Liver (tissue), 9 donors: ENCODE results near the gene RPGRIP1. TPM values are rescaled to one million over a fixed set of nuclear protein-coding genes. Genes with fewer than 3 reads are reported as not detected.
A peak's percentile ranks its signal among the peaks of the same experiment; 100 is the strongest.
"Not testable (repeated sequence)": the region's sequence is repeated elsewhere in the genome, so short reads cannot be mapped to it uniquely, and the experiment has no call there.

Source experiments
- DNase-seq: peaks from one replicate; pipeline ENCODE4 v3.0.0-alpha.2; 2017; ENCODE audit warnings: low spot score
- H3K27ac ChIP-seq, 2 donors: one replicate each; pipeline ENCODE4 v1.7.0; 2013; ENCODE audit warnings: inconsistent platforms in 2 of 2, low read length in 2 of 2, control low read depth in 1 of 2, low read depth in 1 of 2, mild to moderate bottlenecking in 1 of 2
- H3K27me3 ChIP-seq, 4 donors: one replicate each; pipeline versions ENCODE4 v1.6.1 to v1.7.0; 2013; ENCODE audit warnings: low read length in 3 of 4, inconsistent platforms in 1 of 4, mild to moderate bottlenecking in 1 of 4, moderate library complexity in 1 of 4; ENCODE audit not compliant: control insufficient read depth in 4 of 4, insufficient read depth in 4 of 4
- H3K36me3 ChIP-seq, 4 donors: one replicate each; pipeline versions ENCODE4 v1.6.1 to v1.7.0; 2013; ENCODE audit warnings: low read length in 3 of 4, mild to moderate bottlenecking in 3 of 4, low read depth in 1 of 4, moderate library complexity in 1 of 4; ENCODE audit not compliant: control insufficient read depth in 4 of 4, insufficient read depth in 3 of 4
- H3K4me1 ChIP-seq, 4 donors: one replicate each; pipeline versions ENCODE4 v1.6.1 to v1.7.0; 2013; ENCODE audit warnings: low read length in 3 of 4, mild to moderate bottlenecking in 3 of 4, moderate library complexity in 1 of 4; ENCODE audit not compliant: control insufficient read depth in 4 of 4, insufficient read depth in 4 of 4
- H3K4me3 ChIP-seq, 3 donors: one replicate each; pipeline versions ENCODE4 v1.6.1 to v1.7.0; 2013; ENCODE audit warnings: low read length in 3 of 3, control low read depth in 1 of 3, low read depth in 1 of 3, mild to moderate bottlenecking in 1 of 3
- H3K9ac ChIP-seq, 2 donors: one replicate each; pipeline ENCODE4 v1.7.0; 2013; ENCODE audit warnings: low read length in 2 of 2, mild to moderate bottlenecking in 2 of 2, moderate library complexity in 2 of 2, control low read depth in 1 of 2, low read depth in 1 of 2
- H3K9me3 ChIP-seq, 4 donors: one replicate each; pipeline versions ENCODE4 v1.6.1 to v1.7.0; 2013; ENCODE audit warnings: low read length in 3 of 4; ENCODE audit not compliant: control insufficient read depth in 4 of 4
- EGR1 ChIP-seq, 2 donors: IDR thresholded peaks; 2 replicates each; pipeline ENCODE4 v1.6.1; 2016 to 2018; ENCODE audit warnings: antibody characterized with exemption in 2 of 2, low read depth in 2 of 2
- GABPA ChIP-seq, 2 donors: IDR thresholded peaks in 1 of 2; conservative IDR thresholded peaks in 1 of 2; 2 replicates each; pipeline ENCODE4 v1.6.1; 2016; ENCODE audit warnings: antibody characterized with exemption in 2 of 2, mild to moderate bottlenecking in 1 of 2, moderate library complexity in 1 of 2
- HNF4G ChIP-seq: IDR thresholded peaks from 2 replicates; pipeline ENCODE4 v1.6.1; 2016; ENCODE audit warnings: antibody characterized with exemption
- JUND ChIP-seq, 2 donors: IDR thresholded peaks; 2 replicates each; pipeline ENCODE4 v1.6.1; 2016; ENCODE audit warnings: antibody characterized with exemption in 2 of 2
- NR2F2 ChIP-seq: IDR thresholded peaks from 2 replicates; pipeline ENCODE4 v1.6.1; 2016; ENCODE audit warnings: antibody characterized with exemption
- RXRA ChIP-seq, 2 donors: IDR thresholded peaks; 2 replicates each; pipeline ENCODE4 v1.6.1; 2017 to 2018; ENCODE audit warnings: antibody characterized with exemption in 2 of 2, mild to moderate bottlenecking in 1 of 2
- SP1 ChIP-seq: IDR thresholded peaks from 2 replicates; pipeline ENCODE4 v1.6.1; 2018; ENCODE audit warnings: antibody characterized with exemption, mild to moderate bottlenecking
- YY1 ChIP-seq: IDR thresholded peaks from 2 replicates; pipeline ENCODE4 v1.6.1; 2016; ENCODE audit warnings: antibody characterized with exemption, mild to moderate bottlenecking
- WGBS: extraction: QIAGEN DNeasy Blood & Tissue Kit; methylation state at CpG from one replicate; pipeline ENCODE4 v1.1.7; 2013; 5-methylcytosine and 5-hydroxymethylcytosine counted together
- polyA plus RNA-seq, 2 donors: library from polyadenylated mRNA; stranded (reverse) in 1 of 2; unstranded in 1 of 2; fragments of 200-250 nt in 1 of 2; fragments of >200 nt in 1 of 2; fragmentation: Nextera tagmentation in 1 of 2; extraction: Ambion mirVana in 1 of 2; gene quantifications; one replicate each; pipeline versions ENCODE4 v1.2.1 to v1.2.3, GENCODE V29; 2013 to 2015
- total RNA-seq, 2 donors: library from RNA; depleted of rRNA; stranded (reverse); fragments of >200 nt; gene quantifications; one replicate each; pipeline ENCODE4 v1.2.3, GENCODE V29; 2014
- TF ChIP-seq, protein P1 (sequence below): IDR thresholded peaks from 2 replicates; pipeline ENCODE4 v1.6.1; 2016; ENCODE audit warnings: antibody characterized with exemption
- TF ChIP-seq, protein P2 (sequence below): IDR thresholded peaks from 2 replicates; pipeline ENCODE4 v1.6.1; 2016; ENCODE audit warnings: antibody characterized with exemption
- TF ChIP-seq, protein P3 (sequence below): fragments of 150-350 bp; IDR thresholded peaks from 2 replicates; pipeline ENCODE4 v1.5.1; 2017; ENCODE audit warnings: improper control_type of control experiment, low read depth, low read length; ENCODE audit not compliant: missing input control
- TF ChIP-seq, protein P4 (sequence below): IDR thresholded peaks from 2 replicates; pipeline ENCODE4 v1.6.1; 2016; ENCODE audit warnings: antibody characterized with exemption, mild to moderate bottlenecking
- donor health status: healthy.
- donor health status: healthy.
- donor health status: healthy.
- donor health status: healthy.
- donor health status: healthy.

Gene RPGRIP1
- total and polyA plus RNA-seq, 4 donors, result 0.27 to 1.3 (median 0.40) TPM

DNA sequence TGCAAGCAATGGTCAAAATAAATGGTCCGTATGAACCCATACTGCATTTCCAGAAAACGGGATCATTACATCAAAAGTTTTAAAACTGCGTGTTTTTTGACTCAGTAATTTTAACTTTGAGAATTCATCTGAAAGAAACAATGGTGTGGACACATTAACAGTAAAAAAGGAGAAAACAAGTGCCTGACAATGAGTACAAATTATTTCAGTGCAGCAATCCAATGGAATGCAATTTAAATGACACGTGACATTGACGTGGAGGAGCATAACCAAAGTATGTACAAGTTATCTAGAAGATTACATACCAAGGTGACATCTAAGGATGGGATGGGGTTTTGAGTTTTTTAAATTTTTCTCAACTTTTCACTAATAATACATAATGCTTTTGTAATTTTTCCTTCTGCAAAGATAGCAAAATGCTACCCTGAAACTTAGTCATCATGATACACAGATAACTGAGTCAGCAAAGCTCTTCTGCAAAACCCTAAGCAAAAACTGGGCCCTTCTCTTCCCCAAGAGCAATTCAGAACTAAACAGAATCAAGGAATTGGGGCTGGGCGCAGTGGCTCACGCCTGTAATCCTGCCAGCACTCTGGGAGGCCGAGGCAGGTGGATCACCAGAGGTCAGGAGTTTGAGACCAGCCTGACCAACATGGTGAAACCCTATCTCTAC lies 31.0 kb upstream of the RPGRIP1 start:
- no peaks in the 10 kb centered on the region for H3K27me3 ChIP-seq
- no peak overlapping the region for H3K9ac ChIP-seq
- no peaks in the 10 kb centered on the region for H3K9me3 ChIP-seq
- 96% methylated on average over 8 of the region's 8 CpGs for WGBS
- TF ChIP-seq, protein P1, sequence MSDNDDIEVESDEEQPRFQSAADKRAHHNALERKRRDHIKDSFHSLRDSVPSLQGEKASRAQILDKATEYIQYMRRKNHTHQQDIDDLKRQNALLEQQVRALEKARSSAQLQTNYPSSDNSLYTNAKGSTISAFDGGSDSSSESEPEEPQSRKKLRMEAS, result no peak
- TF ChIP-seq, protein P2, sequence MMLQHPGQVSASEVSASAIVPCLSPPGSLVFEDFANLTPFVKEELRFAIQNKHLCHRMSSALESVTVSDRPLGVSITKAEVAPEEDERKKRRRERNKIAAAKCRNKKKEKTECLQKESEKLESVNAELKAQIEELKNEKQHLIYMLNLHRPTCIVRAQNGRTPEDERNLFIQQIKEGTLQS, result no peak
- TF ChIP-seq NR2F2, result no peak
- no peak overlapping the region for H3K27ac ChIP-seq
- DNase-seq, result no peak
- peaks cover 7 to 41% (median 36%) of the 10 kb centered on the region in 4 donors for H3K36me3 ChIP-seq
- H3K4me1 ChIP-seq, result peaks cover 2 to 31% (median 20%) of the 10 kb centered on the region in 4 donors
- H3K4me3 ChIP-seq, result no peak overlapping the region

DNA sequence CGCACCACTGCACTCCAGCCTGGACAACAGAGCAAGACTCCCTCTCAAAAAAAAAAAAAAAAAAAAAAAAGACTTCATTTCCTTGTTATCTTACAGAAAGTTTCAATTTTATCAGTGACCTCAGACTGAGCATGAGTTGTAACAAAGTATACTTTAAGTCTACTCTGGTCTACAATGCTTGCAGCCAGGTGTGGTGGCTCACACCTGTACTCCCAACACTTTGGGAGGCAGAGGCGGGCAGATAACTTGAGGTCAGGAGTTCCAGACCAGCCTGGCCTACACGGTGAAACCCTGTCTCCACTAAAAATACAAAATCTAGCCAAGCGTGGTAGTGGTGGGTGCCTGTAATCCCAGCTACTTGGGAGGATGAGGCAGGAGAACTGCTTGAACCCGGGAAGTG lies 28.7 kb upstream of the RPGRIP1 start:
- Histone ChIP-seq H3K27me3 (no peaks in the 10 kb centered on the region), H3K27ac (no peak overlapping the region), H3K4me1 (peaks cover 2 to 32% (median 19%) of the 10 kb centered on the region in 4 donors), H3K9ac (no peak overlapping the region), H3K36me3 (peaks cover 7 to 40% (median 35%) of the 10 kb centered on the region in 4 donors), H3K9me3 (no peaks in the 10 kb centered on the region), H3K4me3 (no peak overlapping the region)
- no peak for DNase-seq
- WGBS, result 94% methylated on average over 5 of the region's 5 CpGs
- TF ChIP-seq SP1, result no peak
- TF ChIP-seq YY1, result no peak
- TF ChIP-seq, protein P3, sequence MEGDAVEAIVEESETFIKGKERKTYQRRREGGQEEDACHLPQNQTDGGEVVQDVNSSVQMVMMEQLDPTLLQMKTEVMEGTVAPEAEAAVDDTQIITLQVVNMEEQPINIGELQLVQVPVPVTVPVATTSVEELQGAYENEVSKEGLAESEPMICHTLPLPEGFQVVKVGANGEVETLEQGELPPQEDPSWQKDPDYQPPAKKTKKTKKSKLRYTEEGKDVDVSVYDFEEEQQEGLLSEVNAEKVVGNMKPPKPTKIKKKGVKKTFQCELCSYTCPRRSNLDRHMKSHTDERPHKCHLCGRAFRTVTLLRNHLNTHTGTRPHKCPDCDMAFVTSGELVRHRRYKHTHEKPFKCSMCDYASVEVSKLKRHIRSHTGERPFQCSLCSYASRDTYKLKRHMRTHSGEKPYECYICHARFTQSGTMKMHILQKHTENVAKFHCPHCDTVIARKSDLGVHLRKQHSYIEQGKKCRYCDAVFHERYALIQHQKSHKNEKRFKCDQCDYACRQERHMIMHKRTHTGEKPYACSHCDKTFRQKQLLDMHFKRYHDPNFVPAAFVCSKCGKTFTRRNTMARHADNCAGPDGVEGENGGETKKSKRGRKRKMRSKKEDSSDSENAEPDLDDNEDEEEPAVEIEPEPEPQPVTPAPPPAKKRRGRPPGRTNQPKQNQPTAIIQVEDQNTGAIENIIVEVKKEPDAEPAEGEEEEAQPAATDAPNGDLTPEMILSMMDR, result no peak
- TF ChIP-seq HNF4G, result no peak
- TF ChIP-seq RXRA (IDR thresholded peaks at IDR 0.05), result no peak

DNA sequence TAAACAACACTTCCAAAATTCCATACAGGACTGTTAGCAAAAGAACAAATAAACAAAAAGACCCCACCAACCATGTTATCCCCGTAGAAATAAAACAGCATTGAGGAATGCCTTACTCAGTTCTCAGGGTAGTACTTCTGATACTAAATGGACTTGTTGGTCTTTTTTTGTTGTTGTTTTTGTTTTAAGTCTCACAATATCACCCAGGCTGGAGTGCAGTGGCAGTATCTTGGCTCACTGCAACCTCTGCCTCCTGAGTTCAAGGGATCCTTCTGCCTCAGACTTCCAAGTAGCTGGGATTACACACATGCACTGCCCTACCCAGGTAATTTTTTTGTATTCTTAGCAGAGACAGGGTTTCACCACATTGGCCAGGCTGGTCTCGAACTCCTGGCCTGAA lies 27.7 kb upstream of the RPGRIP1 start:
- Histone ChIP-seq H3K4me3 (no peak overlapping the region), H3K9ac (no peak overlapping the region), H3K36me3 (peaks cover 7 to 46% (median 37%) of the 10 kb centered on the region in 4 donors), H3K9me3 (no peaks in the 10 kb centered on the region), H3K4me1 (peaks cover 3 to 29% (median 18%) of the 10 kb centered on the region in 4 donors), H3K27me3 (no peaks in the 10 kb centered on the region), H3K27ac (no peak overlapping the region)
- WGBS, result 92% methylated on average over 2 of the region's 2 CpGs
- DNase-seq, result no peak
- TF ChIP-seq NR2F2, result no peak

DNA sequence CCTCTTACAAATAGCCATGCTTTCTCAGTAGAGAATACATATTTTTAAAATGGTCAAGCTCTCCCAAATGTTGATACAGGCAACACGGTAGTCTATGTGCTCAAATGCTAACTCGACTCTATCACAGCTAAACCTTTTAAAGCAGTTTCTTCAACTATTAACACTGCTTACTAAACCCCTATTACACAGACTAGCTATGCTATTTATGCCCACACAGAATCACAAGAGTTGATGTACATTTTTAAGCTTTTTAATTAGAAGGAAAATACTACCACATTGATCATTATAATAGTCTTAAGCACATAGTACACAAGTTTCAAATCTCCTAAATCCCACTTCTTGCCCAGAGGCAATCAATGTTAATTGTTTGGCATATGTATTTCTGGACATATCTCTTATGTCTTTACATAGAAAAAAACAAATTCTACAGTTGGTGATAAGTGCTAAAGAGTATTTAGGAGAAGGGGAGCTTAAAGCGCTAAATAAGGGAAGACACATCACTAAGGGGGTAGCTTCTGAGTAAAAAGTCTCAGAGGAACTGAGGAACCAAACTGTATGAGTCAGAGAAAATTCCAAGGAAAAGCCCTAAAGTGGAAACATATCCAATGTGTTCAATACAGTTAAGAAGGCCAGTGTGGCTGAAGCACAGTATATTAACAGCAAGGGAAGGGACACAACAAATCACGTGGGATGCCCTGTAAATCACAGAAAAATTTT lies 24.3 kb upstream of the RPGRIP1 start:
- Histone ChIP-seq H3K4me1 (peaks cover 11 to 38% (median 33%) of the 10 kb centered on the region in 4 donors), H3K9ac (peak overlapping the region in 1 of 2 donors; percentile 22), H3K27me3 (no peaks in the 10 kb centered on the region), H3K4me3 (no peak overlapping the region), H3K36me3 (peaks cover 10 to 43% (median 38%) of the 10 kb centered on the region in 4 donors), H3K27ac (peak overlapping the region in 1 of 2 donors; percentile 11), H3K9me3 (no peaks in the 10 kb centered on the region)
- DNase-seq, result no peak
- TF ChIP-seq GABPA (IDR thresholded peaks at IDR 0.05 in 1 of 2, conservative IDR thresholded peaks at IDR 0.05 in 1 of 2) (no peak), SP1 (no peak), EGR1 (IDR thresholded peaks at IDR 0.05; ENCODE audit: low read depth in 2 of 2) (no peak), JUND (IDR thresholded peaks at IDR 0.05) (no peak)
- TF ChIP-seq, protein P4, sequence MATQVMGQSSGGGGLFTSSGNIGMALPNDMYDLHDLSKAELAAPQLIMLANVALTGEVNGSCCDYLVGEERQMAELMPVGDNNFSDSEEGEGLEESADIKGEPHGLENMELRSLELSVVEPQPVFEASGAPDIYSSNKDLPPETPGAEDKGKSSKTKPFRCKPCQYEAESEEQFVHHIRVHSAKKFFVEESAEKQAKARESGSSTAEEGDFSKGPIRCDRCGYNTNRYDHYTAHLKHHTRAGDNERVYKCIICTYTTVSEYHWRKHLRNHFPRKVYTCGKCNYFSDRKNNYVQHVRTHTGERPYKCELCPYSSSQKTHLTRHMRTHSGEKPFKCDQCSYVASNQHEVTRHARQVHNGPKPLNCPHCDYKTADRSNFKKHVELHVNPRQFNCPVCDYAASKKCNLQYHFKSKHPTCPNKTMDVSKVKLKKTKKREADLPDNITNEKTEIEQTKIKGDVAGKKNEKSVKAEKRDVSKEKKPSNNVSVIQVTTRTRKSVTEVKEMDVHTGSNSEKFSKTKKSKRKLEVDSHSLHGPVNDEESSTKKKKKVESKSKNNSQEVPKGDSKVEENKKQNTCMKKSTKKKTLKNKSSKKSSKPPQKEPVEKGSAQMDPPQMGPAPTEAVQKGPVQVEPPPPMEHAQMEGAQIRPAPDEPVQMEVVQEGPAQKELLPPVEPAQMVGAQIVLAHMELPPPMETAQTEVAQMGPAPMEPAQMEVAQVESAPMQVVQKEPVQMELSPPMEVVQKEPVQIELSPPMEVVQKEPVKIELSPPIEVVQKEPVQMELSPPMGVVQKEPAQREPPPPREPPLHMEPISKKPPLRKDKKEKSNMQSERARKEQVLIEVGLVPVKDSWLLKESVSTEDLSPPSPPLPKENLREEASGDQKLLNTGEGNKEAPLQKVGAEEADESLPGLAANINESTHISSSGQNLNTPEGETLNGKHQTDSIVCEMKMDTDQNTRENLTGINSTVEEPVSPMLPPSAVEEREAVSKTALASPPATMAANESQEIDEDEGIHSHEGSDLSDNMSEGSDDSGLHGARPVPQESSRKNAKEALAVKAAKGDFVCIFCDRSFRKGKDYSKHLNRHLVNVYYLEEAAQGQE, result no peak
- 71% methylated on average over 4 of the region's 4 CpGs for WGBS

DNA sequence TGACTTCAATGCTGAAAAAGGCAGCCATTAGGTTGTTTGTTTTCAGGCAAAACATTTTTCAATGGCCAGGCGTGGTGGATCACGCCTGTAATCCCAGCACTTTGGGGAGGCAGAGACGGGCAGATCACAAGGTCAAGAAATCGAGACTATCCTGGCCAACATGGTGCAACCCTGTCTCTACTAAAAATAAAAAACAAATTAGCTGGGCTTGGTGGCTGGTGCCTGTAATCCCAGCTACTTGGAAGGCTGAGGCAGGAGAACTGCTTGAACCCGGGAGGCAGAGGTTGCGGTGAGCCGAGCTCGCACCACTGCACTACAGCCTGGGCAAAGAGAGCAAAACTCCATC lies 23.8 kb upstream of the RPGRIP1 start:
- H3K4me1 ChIP-seq, result peaks cover 11 to 38% (median 33%) of the 10 kb centered on the region in 4 donors
- not testable (repeated sequence) for H3K9ac ChIP-seq, DNase-seq, H3K4me3 ChIP-seq, H3K9me3 ChIP-seq, H3K27ac ChIP-seq, H3K27me3 ChIP-seq
- 86% methylated on average over 8 of the region's 8 CpGs for WGBS
- peaks cover 12 to 43% (median 38%) of the 10 kb centered on the region in 4 donors for H3K36me3 ChIP-seq
